HUDEP-2 (cell line): ENCODE data around the gene MRPL51.
"Not testable (repeated sequence)": the region's sequence is repeated elsewhere in the genome, so short reads cannot be mapped to it uniquely, and the experiment has no call there.

Experiments
- DNase-seq, 76 experiments: peaks; one replicate each; lab custom pipeline; 2025; ENCODE audit not compliant: unreplicated experiment in 76 of 76; lab: John Stamatoyannopoulos, UW

The MRPL51 gene

GRCh38 chr12:6489449-6489848 lies 3.6 kb downstream of the MRPL51 start:
- no peak for DNase-seq

- DNase-seq: no peak
These were observed 4.8 kb downstream of the MRPL51 start for GRCh38 chr12:6488240-6488639.

GRCh38 chr12:6478416-6478815 lies 14.6 kb downstream of the MRPL51 start:
- DNase-seq: no peak

- DNase-seq: not testable (repeated sequence)
These were observed 15.3 kb downstream of the MRPL51 start for GRCh38 chr12:6477601-6478377.

- no peak for DNase-seq
These were observed 16.6 kb downstream of the MRPL51 start for GRCh38 chr12:6476489-6476888.

GRCh38 chr12:6475233-6475975 lies 17.7 kb downstream of the MRPL51 start:
- DNase-seq: not testable (repeated sequence)

GRCh38 chr12:6472491-6472890 lies 20.6 kb downstream of the MRPL51 start:
- DNase-seq: no peak

- no peak for DNase-seq
These were observed 21.1 kb downstream of the MRPL51 start for GRCh38 chr12:6471989-6472360.

- peak; percentile 63 to 99 (median 96) for DNase-seq
These were observed 22.5 kb downstream of the MRPL51 start, which contains the start of gene VAMP1 for GRCh38 chr12:6470375-6471163. Gene VAMP1 (minus strand): TSS chr12:6470677. CDS start chr12:6470531, 146 bp downstream.

- peak in 1 of 76 experiments; percentile 18 for DNase-seq
These were observed 23.3 kb downstream of the MRPL51 start for GRCh38 chr12:6469609-6470374.

GRCh38 chr12:6469092-6469491 lies 24.0 kb downstream of the MRPL51 start:
- peak in 42 of 76 experiments; percentile 1 to 54 (median 24) for DNase-seq

- no peak for DNase-seq
These were observed 24.8 kb downstream of the MRPL51 start for GRCh38 chr12:6468283-6468575.

GRCh38 chr12:6467571-6468282 lies 25.3 kb downstream of the MRPL51 start:
- not testable (repeated sequence) for DNase-seq

GRCh38 chr12:6466751-6467150 lies 26.3 kb downstream of the MRPL51 start:
- DNase-seq: not testable (repeated sequence)

GRCh38 chr12:6466184-6466573 lies 26.9 kb downstream of the MRPL51 start:
- no peak for DNase-seq

GRCh38 chr12:6465467-6466183 lies 27.4 kb downstream of the MRPL51 start:
- DNase-seq: peak in 46 of 76 experiments; percentile 4 to 67 (median 28)

- no peak for DNase-seq
These were observed 28.5 kb downstream of the MRPL51 start for GRCh38 chr12:6464531-6464930.

GRCh38 chr12:6463858-6464257 lies 29.2 kb downstream of the MRPL51 start:
- no peak for DNase-seq

- DNase-seq: no peak
These were observed 29.8 kb downstream of the MRPL51 start for GRCh38 chr12:6463216-6463615.
